GM12874 (cell line): ENCODE measurements around the gene PAAF1.

ENCODE experiments used
- TF ChIP-seq, protein P1 (sequence below): IDR thresholded peaks from 2 replicates; pipeline ENCODE4 v1.5.1; 2011; ENCODE audit warnings: low read depth, mild to moderate bottlenecking, control low read depth, low read length, moderate library complexity; ENCODE audit not compliant: insufficient read depth

The PAAF1 gene

GRCh38 chr11:73876424-73877310, at the start of gene PAAF1, which contains the start of gene COA4:
TSS of gene PAAF1 (plus strand) at chr11:73876999. CDS start at chr11:73877022, 23 bp downstream.
TSS of gene COA4 (minus strand) at chr11:73876846. CDS start at chr11:73873378, 3,468 bp downstream.
- TF ChIP-seq, protein P1, sequence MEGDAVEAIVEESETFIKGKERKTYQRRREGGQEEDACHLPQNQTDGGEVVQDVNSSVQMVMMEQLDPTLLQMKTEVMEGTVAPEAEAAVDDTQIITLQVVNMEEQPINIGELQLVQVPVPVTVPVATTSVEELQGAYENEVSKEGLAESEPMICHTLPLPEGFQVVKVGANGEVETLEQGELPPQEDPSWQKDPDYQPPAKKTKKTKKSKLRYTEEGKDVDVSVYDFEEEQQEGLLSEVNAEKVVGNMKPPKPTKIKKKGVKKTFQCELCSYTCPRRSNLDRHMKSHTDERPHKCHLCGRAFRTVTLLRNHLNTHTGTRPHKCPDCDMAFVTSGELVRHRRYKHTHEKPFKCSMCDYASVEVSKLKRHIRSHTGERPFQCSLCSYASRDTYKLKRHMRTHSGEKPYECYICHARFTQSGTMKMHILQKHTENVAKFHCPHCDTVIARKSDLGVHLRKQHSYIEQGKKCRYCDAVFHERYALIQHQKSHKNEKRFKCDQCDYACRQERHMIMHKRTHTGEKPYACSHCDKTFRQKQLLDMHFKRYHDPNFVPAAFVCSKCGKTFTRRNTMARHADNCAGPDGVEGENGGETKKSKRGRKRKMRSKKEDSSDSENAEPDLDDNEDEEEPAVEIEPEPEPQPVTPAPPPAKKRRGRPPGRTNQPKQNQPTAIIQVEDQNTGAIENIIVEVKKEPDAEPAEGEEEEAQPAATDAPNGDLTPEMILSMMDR, result no peak

DNA sequence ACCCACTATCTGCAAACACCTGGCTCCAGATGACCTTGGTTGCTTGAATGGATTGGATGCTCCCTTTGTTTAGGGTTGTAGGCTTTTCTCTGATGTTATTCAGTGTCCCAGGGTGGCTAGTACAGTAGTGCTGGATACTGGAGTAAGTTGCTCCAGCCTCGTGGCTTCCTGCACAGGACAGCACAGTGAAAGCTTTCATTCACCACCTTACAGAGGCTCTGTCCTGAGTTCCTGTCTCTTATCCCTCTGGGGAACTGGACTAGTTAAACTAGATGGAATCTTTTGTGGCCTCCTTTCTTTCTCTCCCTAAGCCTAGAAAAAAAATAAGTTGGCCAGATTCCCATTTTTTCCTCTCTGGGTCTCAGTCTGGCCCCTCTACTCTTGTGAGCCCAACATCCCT, 46.5 kb upstream of the PAAF1 start:
- TF ChIP-seq, protein P1, result no peak

DNA sequence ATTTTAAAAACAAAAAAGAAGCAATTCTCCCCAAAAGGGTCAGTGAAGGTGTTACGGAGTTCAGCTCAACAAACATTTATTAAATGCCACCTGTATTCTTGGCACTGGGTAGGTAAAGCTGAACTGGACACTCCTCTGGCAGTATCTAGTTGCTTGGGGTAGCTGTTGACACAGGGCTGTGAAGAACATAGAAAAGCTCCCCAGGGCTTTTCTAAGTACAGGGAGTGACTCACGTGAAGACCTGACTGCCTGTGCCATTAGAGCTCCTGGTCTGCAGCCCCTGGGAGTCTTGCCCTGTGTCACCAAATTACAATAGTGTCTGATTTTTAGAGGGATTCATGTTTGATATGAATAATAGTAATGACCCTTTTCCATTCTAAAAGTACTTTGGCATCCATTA, 43.7 kb upstream of the PAAF1 start:
- TF ChIP-seq, protein P1, result no peak

DNA sequence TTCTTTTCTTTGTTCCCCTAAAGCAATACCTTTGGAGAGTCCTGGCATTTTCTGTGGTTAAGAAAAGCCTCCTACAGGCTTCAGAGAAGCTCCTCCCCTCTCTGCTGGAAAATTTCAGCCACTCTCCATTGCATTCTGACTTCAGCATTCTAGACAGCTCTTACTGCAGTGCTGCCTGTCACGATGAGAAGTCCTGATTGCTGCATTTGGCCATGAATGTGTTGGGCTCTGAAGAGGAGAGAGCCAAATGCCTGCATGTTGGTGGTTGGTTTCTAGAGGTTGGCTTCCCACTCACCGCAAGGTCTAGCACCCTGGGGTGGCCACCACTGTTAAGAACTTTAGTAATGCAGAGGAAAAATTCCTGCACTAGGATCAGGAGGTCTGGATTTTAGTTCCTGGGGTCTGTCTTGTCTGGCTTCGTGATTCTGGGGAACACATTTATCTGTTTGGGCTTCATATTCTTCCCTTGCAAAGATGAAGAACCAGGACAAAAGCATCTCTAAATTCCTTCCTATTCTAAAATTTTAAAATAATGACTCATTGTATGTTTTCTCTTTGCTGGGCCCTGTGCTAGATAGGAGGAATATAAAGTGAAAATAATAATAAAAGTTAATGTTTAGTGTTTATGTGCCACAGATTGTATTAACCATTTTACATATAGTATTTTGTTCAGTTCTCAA, 38.2 kb upstream of the PAAF1 start:
- TF ChIP-seq, protein P1, result no peak

GRCh38 chr11:73839123-73839457, 37.7 kb upstream of the PAAF1 start:
- TF ChIP-seq, protein P1, result no peak

- TF ChIP-seq, protein P1, result no peak
Observed at GRCh38 chr11:73851046-73851764, 25.6 kb upstream of the PAAF1 start.

DNA sequence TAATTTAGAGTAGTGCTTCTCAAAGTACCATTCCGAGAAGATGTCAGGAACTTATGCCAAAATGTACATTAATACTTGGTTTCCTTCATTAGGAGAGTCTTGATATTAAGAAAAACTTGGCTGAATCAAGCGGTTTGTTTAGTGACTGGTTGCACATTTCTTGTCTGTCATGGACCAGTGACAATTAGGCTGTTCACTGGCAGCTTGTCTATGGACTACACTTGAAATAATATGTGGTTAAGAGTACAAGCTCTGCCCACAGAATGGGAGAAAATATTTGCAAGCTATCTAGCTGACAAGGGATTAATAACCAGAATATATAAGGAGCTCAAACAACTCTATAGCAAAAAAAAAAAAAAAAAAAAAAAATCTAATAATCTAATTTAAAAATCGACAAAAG, 24.8 kb upstream of the PAAF1 start:
- TF ChIP-seq, protein P1, result no peak
